GM23338 (cell line): ENCODE results near the gene PHACTR2.

Source experiments
- CREB1 ChIP-seq: fragments of 250-450 bp; sonication (Bioruptor Pico); IDR thresholded peaks from 2 replicates; pipeline ENCODE4 v1.5.0; 2020; ENCODE audit warnings: low read depth, mild to moderate bottlenecking, moderate library complexity
- CTCF ChIP-seq, 2 experiments: fragments of 200-600 bp in 1 of 2; sonication (generic) in 1 of 2; conservative IDR thresholded peaks; 2 replicates each; pipeline versions ENCODE4 v1.5.1 to v1.6.1; 2016 to 2017; ENCODE audit warnings: antibody characterized with exemption in 2 of 2, low read depth in 2 of 2, mild to moderate bottlenecking in 2 of 2, moderate library complexity in 1 of 2
- ETS1 ChIP-seq: IDR thresholded peaks from 2 replicates; pipeline ENCODE4 v1.6.1; 2016; ENCODE audit warnings: antibody characterized with exemption
- EZH2 ChIP-seq: fragments of 200-600 bp; sonication (generic); IDR thresholded peaks from one replicate; pipeline ENCODE4 v1.8.0; 2017; ENCODE audit warnings: antibody characterized with exemption, mild to moderate bottlenecking, low read depth; ENCODE audit not compliant: unreplicated experiment
- EZH2phosphoT487 ChIP-seq: fragments of 200-600 bp; sonication (generic); IDR thresholded peaks from one replicate; pipeline ENCODE4 v1.8.1; 2018; ENCODE audit warnings: antibody characterized with exemption; ENCODE audit not compliant: unreplicated experiment
- NANOG ChIP-seq: IDR thresholded peaks from 2 replicates; pipeline ENCODE4 v1.6.1; 2016; ENCODE audit warnings: antibody characterized with exemption, borderline replicate concordance

GRCh38 chr6:143811501-143812157, 133.9 kb downstream of the PHACTR2 start:
- TF ChIP-seq CTCF (conservative IDR thresholded peaks at IDR 0.05; ENCODE audit: low read depth in 2 of 2) (no peak), EZH2phosphoT487 (no peak), NANOG (no peak), CREB1 (CRISPR knock-in tag) (no peak), EZH2 (no peak), ETS1 (no peak)
